A549 (cell line): ENCODE measurements around the gene SNX27. TPM values are rescaled to one million over a fixed set of nuclear protein-coding genes. Genes with fewer than 3 reads are reported as not detected.

Experiments used
- ATAC-seq, 2 experiments: fragments of 200-7000 bp in 1 of 2; fragments of >200 bp in 1 of 2; cut with Nextera tagmentation in 1 of 2; cut with Tn5 transposase in 1 of 2; 3 replicates each; pipeline versions ENCODE4 v1.8.0 to v1.9.1; 2018 to 2020; ENCODE audit warnings: mild to moderate bottlenecking in 1 of 2, moderate library complexity in 1 of 2
- CTCF ChIA-PET: fragments of 300-600 bp; sonication (Branson Sonifier 250); formaldehyde crosslinking; extraction: SDS; loops from one replicate; lab custom pipeline; 2021; ENCODE audit warnings: antibody characterized with exemption, inconsistent platforms; lab: Yijun Ruan, JAX
- POLR2A ChIA-PET: fragments of 350-600 bp; formaldehyde crosslinking; extraction: SDS; loops from one replicate; lab custom pipeline; 2021; ENCODE audit warnings: antibody characterized with exemption, inconsistent platforms; lab: Yijun Ruan, JAX
- DNase-seq, 2 experiments: peaks; one replicate each; pipeline versions ENCODE4 v3.0.0 to v3.0.0-alpha.2; 2011 to 2016; ENCODE audit warnings: low read depth in 1 of 2, low spot score in 1 of 2
- FAIRE-seq: peaks from 2 replicates; lab custom pipeline; 2011; peaks lifted over from hg19 to GRCh38; lab: Jason Lieb, UNC
- H3K27ac ChIP-seq, 2 experiments: fragments of >200 bp; sonication (Bioruptor Twin); formaldehyde crosslinking; 3 replicates each; pipeline ENCODE4 v1.5.1; 2016 to 2017
- H3K4me1 ChIP-seq: fragments of >200 bp; sonication (Bioruptor Twin); formaldehyde crosslinking; 3 replicates; pipeline ENCODE4 v1.6.1; 2016
- H3K4me2 ChIP-seq: fragments of >200 bp; sonication (Bioruptor Twin); formaldehyde crosslinking; 3 replicates; pipeline ENCODE4 v1.6.1; 2016
- H3K4me3 ChIP-seq: fragments of >200 bp; sonication (Bioruptor Twin); formaldehyde crosslinking; 3 replicates; pipeline ENCODE4 v1.5.1; 2016
- H3K9me3 ChIP-seq: fragments of >200 bp; sonication (Bioruptor Twin); formaldehyde crosslinking; 3 replicates; pipeline ENCODE4 v1.6.1; 2016
- BHLHE40 ChIP-seq: IDR thresholded peaks from 2 replicates; pipeline ENCODE4 v1.6.1; 2012; ENCODE audit warnings: low read depth, low read length, inconsistent platforms
- EP300 ChIP-seq, 2 experiments: fragments of >200 bp; sonication (Bioruptor Twin); formaldehyde crosslinking; IDR thresholded peaks; 2 replicates in 1 of 2; 3 replicates in 1 of 2; pipeline ENCODE4 v1.6.1; 2016 to 2017
- GATA3 ChIP-seq: IDR thresholded peaks from 2 replicates; pipeline ENCODE4 v1.6.1; 2012; ENCODE audit warnings: borderline replicate concordance
- HDAC2 ChIP-seq: fragments of 200-600 bp; sonication (generic); IDR thresholded peaks from 2 replicates; pipeline ENCODE4 v1.6.1; 2016
- HEYL ChIP-seq: fragments of 250-450 bp; sonication (Bioruptor Pico); IDR thresholded peaks from 2 replicates; pipeline ENCODE4 v1.8.0; 2021; ENCODE audit warnings: mild to moderate bottlenecking, moderate library complexity
- HOXB13 ChIP-seq: fragments of 250-450 bp; sonication (Bioruptor Pico); IDR thresholded peaks from 2 replicates; pipeline ENCODE4 v1.5.0; 2020; ENCODE audit warnings: low read depth, mild to moderate bottlenecking, moderate library complexity
- JUNB ChIP-seq: fragments of >200 bp; sonication (Bioruptor Twin); formaldehyde crosslinking; IDR thresholded peaks from 2 replicates; pipeline ENCODE4 v1.6.1; 2016
- MAFK ChIP-seq: fragments of 450-650 bp; IDR thresholded peaks from 2 replicates; pipeline ENCODE4 v1.6.1; 2014; ENCODE audit not compliant: partially characterized antibody
- MAZ ChIP-seq: fragments of 150-350 bp; IDR thresholded peaks from 2 replicates; pipeline ENCODE4 v1.6.1; 2014; ENCODE audit warnings: antibody characterized with exemption, low read depth, low read length, borderline replicate concordance
- MYC ChIP-seq: IDR thresholded peaks from 2 replicates; pipeline ENCODE4 v1.6.1; 2012; ENCODE audit warnings: mild to moderate bottlenecking, inconsistent platforms, low read length, improper control_type of control experiment, borderline replicate concordance
- NFE2L2 ChIP-seq: fragments of 150-350 bp; conservative IDR thresholded peaks from 2 replicates; pipeline ENCODE4 v1.6.1; 2014; ENCODE audit warnings: low read length
- POLR2AphosphoS2 ChIP-seq: conservative IDR thresholded peaks from 2 replicates; pipeline ENCODE4 v1.6.1; 2012; ENCODE audit warnings: low read length, improper control_type of control experiment, inconsistent platforms
- RAD21 ChIP-seq, 2 experiments: fragments of >200 bp in 1 of 2; sonication (Bioruptor Twin) in 1 of 2; formaldehyde crosslinking in 1 of 2; IDR thresholded peaks in 1 of 2; conservative IDR thresholded peaks in 1 of 2; 2 replicates in 1 of 2; 3 replicates in 1 of 2; pipeline ENCODE4 v1.6.1; 2012 to 2018; ENCODE audit warnings: inconsistent platforms in 1 of 2
- RNF2 ChIP-seq: fragments of 200-600 bp; sonication (generic); IDR thresholded peaks from 2 replicates; pipeline ENCODE4 v1.6.1; 2016; ENCODE audit warnings: low read depth, mild to moderate bottlenecking, antibody characterized with exemption, moderate library complexity, borderline replicate concordance
- SMC3 ChIP-seq: fragments of >200 bp; sonication (Bioruptor Twin); formaldehyde crosslinking; IDR thresholded peaks from 3 replicates; pipeline ENCODE4 v1.6.1; 2018; ENCODE audit warnings: inconsistent platforms
- SREBF2 ChIP-seq: fragments of 450-650 bp; IDR thresholded peaks from 2 replicates; pipeline ENCODE4 v1.6.1; 2014; ENCODE audit warnings: mild to moderate bottlenecking, moderate library complexity
- TFCP2L1 ChIP-seq: fragments of 250-450 bp; sonication (Bioruptor Pico); IDR thresholded peaks from 2 replicates; pipeline ENCODE4 v1.5.0; 2021; ENCODE audit warnings: mild to moderate bottlenecking
- TP53 ChIP-seq: fragments of 250-450 bp; sonication (Bioruptor Pico); IDR thresholded peaks from 2 replicates; pipeline ENCODE4 v1.5.0; 2021; ENCODE audit warnings: mild to moderate bottlenecking, moderate library complexity
- WGBS: methylation state at CpG from one replicate; pipeline ENCODE4 v1.1.6; 2017; ENCODE audit errors: missing lambda C conversion rate; 5-methylcytosine and 5-hydroxymethylcytosine counted together
- polyA plus RNA-seq, 4 experiments: library from polyadenylated mRNA; depleted of rRNA in 3 of 4; stranded (reverse); fragments of >200 nt; fragmentation: RNase III in 1 of 4; extraction: RNeasy Plus Mini Kit Qiagen cat#74134 plus additional on column Dnase treatment in 1 of 4; gene quantifications; 2 replicates in 3 of 4; 3 replicates in 1 of 4; pipeline ENCODE4 v1.2.3, GENCODE V29; 2011 to 2017
- TF ChIP-seq, protein P1 (sequence below): fragments of >200 bp; sonication (Bioruptor Twin); formaldehyde crosslinking; IDR thresholded peaks from 3 replicates; pipeline ENCODE4 v1.6.1; 2016
- TF ChIP-seq, protein P2 (sequence below): IDR thresholded peaks from 2 replicates; pipeline ENCODE4 v1.6.1; 2012
- TF ChIP-seq, protein P3 (sequence below): fragments of 200-600 bp; sonication (generic); IDR thresholded peaks from 2 replicates; pipeline ENCODE4 v1.6.1; 2016; ENCODE audit warnings: antibody characterized with exemption, mild to moderate bottlenecking, moderate library complexity
- TF ChIP-seq, protein P4 (sequence below): fragments of >200 bp; sonication (Bioruptor Twin); formaldehyde crosslinking; IDR thresholded peaks from 3 replicates; pipeline ENCODE4 v1.5.1; 2016
- TF ChIP-seq, protein P5 (sequence below): fragments of 250-450 bp; sonication (Bioruptor Pico); IDR thresholded peaks from 2 replicates; pipeline ENCODE4 v1.5.0; 2021; ENCODE audit warnings: mild to moderate bottlenecking, moderate library complexity, borderline replicate concordance
- TF ChIP-seq, protein P6 (sequence below): fragments of 450-650 bp; IDR thresholded peaks from 2 replicates; pipeline ENCODE4 v1.6.1; 2014; ENCODE audit warnings: antibody characterized with exemption
- TF ChIP-seq, protein P7 (sequence below): IDR thresholded peaks from 2 replicates; pipeline ENCODE4 v1.6.1; 2012; ENCODE audit warnings: low read depth, borderline replicate concordance

SNX27 gene
- polyA plus RNA-seq, 2 of the 4 experiments (the other 2 are of a cell fraction): 13.6 to 29.1 TPM

DNA sequence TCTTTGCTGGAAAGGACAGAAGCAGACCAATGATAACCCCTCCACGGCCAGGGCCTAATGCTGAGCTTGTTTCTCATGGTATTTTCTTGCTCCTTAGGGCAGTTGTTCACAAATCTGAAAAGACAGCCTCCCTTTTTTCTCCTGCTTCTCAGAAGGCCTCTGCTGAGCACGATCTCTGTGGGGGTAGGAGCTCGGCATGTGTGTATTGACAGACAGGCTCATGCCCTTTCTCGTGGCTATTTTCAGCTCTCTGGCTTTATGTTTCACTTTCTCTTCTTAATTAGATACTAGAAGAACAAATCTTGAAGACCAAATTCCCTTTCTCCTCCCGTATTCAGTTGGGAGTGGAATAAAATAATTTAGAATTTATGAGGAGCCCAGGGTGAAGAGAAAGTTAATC lies 108.7 kb downstream of the SNX27 start:
- FAIRE-seq: no peak
- no peak for ATAC-seq
- DNase-seq: no peak
- Histone ChIP-seq H3K27ac (no peak overlapping the region), H3K4me1 (peaks cover 23% of the 10 kb centered on the region; the same call in 2 of the 3 replicates), H3K4me3 (no peak overlapping the region), H3K4me2 (peak overlapping the region; percentile 69), H3K9me3 (no peaks in the 10 kb centered on the region)
- 64% methylated on average over 5 of the region's 5 CpGs for WGBS
- ChIA-PET POLR2A (no interaction called here), CTCF (interaction anchor here (0.5 to 6.2 kb wide), 7 partner anchors 14 to 187 kb away, joined by 3 to 42 read pairs (median 6); no protein-coding TSS in a partner anchor)
- TF ChIP-seq, protein P1, sequence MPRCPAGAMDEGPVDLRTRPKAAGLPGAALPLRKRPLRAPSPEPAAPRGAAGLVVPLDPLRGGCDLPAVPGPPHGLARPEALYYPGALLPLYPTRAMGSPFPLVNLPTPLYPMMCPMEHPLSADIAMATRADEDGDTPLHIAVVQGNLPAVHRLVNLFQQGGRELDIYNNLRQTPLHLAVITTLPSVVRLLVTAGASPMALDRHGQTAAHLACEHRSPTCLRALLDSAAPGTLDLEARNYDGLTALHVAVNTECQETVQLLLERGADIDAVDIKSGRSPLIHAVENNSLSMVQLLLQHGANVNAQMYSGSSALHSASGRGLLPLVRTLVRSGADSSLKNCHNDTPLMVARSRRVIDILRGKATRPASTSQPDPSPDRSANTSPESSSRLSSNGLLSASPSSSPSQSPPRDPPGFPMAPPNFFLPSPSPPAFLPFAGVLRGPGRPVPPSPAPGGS: no peak
- TF ChIP-seq BHLHE40: no peak
- no peak for TF ChIP-seq SREBF2
- no peak for TF ChIP-seq EP300 (IDR thresholded peaks at IDR 0.05)
- no peak for TF ChIP-seq NFE2L2
- TF ChIP-seq TFCP2L1 (CRISPR knock-in tag): no peak
- TF ChIP-seq MAFK: no peak
- TF ChIP-seq HEYL (CRISPR knock-in tag): no peak
- TF ChIP-seq MYC: no peak

DNA sequence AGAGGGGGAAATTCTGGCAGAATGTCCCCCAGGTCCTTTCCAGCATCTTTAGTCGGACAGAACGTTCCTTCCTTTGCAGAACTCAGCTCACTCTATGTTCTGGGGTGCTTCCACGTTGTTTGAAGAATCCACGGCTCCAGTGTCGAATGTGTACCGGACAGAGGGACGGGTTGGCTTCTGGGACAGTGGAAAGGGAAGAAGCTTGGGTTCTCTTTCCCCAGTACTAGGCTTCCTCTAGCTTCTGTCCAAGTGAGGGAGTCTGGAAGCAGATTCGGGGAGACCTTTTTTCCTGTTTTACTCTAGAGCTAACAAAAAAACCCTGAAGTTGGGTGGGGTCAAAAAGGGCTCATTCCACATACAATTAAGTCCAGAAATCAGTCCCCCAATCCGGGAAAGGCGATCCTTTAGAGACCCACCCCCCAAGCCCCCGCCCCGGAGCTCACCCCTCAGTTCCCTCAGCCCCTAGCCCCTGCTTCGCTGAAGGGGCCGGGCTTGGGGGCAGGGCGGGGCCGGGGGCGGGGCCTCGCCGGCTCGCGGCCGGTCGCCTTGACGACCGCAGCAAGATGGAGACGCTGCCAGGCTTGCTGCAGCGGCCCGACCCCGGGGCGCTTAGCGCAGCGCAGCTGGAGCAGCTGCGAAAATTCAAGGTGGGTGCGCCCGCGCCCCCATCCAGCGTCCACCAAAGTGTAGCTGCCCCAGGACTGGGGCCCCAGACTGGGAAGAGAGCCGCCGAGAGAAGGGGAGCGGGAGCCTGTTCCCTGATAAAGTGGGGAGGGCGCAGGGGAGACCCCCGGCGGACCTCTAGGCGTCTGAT lies 109.3 kb downstream of the SNX27 start, which contains the start of gene RIIAD1:
Gene RIIAD1 (plus strand): TSS at position 549 of the 814 bp plus-strand sequence. CDS start 15 bp downstream, at position 564.
- FAIRE-seq (no peak), DNase-seq (peak in 1 of 2 experiments; percentile 62), ATAC-seq (peak; percentile 82 to 85)
- Histone ChIP-seq H3K4me3 (peak within 1 kb of the TSS; percentile 42), H3K4me2 (peak within 1 kb of the TSS; percentile 69), H3K9me3 (no peaks in the 10 kb centered on the region), H3K27ac (peak within 1 kb of the TSS in 1 of 2 experiments; percentile 21; a peak in 1 of 6 replicates), H3K4me1 (peaks cover 23% of the 10 kb centered on the region; the same call in 2 of the 3 replicates)
- ChIA-PET POLR2A (no interaction called here), CTCF (interaction anchor here (0.5 to 6.2 kb wide), 7 partner anchors 13 to 188 kb away, joined by 3 to 42 read pairs (median 6); no protein-coding TSS in a partner anchor)
- 35% methylated on average over 19 of the region's 44 CpGs for WGBS
- TF ChIP-seq RAD21 (conservative IDR thresholded peaks at IDR 0.05 in 1 of 2, IDR thresholded peaks at IDR 0.05 in 1 of 2) (peak; percentile 23 to 24; a peak in 1 of 5 replicates), JUNB (no peak), HDAC2 (no peak), MYC (no peak), GATA3 (no peak), HOXB13 (CRISPR knock-in tag) (no peak), RNF2 (no peak), TP53 (no peak), SREBF2 (no peak), MAZ (no peak), SMC3 (peak; percentile 42), POLR2AphosphoS2 (no peak)
- TF ChIP-seq, protein P2, sequence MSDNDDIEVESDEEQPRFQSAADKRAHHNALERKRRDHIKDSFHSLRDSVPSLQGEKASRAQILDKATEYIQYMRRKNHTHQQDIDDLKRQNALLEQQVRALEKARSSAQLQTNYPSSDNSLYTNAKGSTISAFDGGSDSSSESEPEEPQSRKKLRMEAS: no peak
- TF ChIP-seq, protein P3, sequence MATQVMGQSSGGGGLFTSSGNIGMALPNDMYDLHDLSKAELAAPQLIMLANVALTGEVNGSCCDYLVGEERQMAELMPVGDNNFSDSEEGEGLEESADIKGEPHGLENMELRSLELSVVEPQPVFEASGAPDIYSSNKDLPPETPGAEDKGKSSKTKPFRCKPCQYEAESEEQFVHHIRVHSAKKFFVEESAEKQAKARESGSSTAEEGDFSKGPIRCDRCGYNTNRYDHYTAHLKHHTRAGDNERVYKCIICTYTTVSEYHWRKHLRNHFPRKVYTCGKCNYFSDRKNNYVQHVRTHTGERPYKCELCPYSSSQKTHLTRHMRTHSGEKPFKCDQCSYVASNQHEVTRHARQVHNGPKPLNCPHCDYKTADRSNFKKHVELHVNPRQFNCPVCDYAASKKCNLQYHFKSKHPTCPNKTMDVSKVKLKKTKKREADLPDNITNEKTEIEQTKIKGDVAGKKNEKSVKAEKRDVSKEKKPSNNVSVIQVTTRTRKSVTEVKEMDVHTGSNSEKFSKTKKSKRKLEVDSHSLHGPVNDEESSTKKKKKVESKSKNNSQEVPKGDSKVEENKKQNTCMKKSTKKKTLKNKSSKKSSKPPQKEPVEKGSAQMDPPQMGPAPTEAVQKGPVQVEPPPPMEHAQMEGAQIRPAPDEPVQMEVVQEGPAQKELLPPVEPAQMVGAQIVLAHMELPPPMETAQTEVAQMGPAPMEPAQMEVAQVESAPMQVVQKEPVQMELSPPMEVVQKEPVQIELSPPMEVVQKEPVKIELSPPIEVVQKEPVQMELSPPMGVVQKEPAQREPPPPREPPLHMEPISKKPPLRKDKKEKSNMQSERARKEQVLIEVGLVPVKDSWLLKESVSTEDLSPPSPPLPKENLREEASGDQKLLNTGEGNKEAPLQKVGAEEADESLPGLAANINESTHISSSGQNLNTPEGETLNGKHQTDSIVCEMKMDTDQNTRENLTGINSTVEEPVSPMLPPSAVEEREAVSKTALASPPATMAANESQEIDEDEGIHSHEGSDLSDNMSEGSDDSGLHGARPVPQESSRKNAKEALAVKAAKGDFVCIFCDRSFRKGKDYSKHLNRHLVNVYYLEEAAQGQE: no peak
- TF ChIP-seq, protein P4, sequence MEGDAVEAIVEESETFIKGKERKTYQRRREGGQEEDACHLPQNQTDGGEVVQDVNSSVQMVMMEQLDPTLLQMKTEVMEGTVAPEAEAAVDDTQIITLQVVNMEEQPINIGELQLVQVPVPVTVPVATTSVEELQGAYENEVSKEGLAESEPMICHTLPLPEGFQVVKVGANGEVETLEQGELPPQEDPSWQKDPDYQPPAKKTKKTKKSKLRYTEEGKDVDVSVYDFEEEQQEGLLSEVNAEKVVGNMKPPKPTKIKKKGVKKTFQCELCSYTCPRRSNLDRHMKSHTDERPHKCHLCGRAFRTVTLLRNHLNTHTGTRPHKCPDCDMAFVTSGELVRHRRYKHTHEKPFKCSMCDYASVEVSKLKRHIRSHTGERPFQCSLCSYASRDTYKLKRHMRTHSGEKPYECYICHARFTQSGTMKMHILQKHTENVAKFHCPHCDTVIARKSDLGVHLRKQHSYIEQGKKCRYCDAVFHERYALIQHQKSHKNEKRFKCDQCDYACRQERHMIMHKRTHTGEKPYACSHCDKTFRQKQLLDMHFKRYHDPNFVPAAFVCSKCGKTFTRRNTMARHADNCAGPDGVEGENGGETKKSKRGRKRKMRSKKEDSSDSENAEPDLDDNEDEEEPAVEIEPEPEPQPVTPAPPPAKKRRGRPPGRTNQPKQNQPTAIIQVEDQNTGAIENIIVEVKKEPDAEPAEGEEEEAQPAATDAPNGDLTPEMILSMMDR: peak; percentile 39
- TF ChIP-seq, protein P5, sequence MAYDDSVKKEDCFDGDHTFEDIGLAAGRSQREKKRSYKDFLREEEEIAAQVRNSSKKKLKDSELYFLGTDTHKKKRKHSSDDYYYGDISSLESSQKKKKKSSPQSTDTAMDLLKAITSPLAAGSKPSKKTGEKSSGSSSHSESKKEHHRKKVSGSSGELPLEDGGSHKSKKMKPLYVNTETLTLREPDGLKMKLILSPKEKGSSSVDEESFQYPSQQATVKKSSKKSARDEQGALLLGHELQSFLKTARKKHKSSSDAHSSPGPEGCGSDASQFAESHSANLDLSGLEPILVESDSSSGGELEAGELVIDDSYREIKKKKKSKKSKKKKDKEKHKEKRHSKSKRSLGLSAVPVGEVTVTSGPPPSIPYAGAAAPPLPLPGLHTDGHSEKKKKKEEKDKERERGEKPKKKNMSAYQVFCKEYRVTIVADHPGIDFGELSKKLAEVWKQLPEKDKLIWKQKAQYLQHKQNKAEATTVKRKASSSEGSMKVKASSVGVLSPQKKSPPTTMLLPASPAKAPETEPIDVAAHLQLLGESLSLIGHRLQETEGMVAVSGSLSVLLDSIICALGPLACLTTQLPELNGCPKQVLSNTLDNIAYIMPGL (CRISPR knock-in tag): no peak
- TF ChIP-seq, protein P6, sequence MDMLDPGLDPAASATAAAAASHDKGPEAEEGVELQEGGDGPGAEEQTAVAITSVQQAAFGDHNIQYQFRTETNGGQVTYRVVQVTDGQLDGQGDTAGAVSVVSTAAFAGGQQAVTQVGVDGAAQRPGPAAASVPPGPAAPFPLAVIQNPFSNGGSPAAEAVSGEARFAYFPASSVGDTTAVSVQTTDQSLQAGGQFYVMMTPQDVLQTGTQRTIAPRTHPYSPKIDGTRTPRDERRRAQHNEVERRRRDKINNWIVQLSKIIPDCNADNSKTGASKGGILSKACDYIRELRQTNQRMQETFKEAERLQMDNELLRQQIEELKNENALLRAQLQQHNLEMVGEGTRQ: no peak
- TF ChIP-seq, protein P7, sequence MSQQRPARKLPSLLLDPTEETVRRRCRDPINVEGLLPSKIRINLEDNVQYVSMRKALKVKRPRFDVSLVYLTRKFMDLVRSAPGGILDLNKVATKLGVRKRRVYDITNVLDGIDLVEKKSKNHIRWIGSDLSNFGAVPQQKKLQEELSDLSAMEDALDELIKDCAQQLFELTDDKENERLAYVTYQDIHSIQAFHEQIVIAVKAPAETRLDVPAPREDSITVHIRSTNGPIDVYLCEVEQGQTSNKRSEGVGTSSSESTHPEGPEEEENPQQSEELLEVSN: no peak
